SK-N-SH (cell line): Measurements from ENCODE around the gene KIF6. TPM values are rescaled to one million over a fixed set of nuclear protein-coding genes. Genes with fewer than 3 reads are reported as not detected.

Source experiments
- CTCF ChIA-PET: fragments of 300-600, 350-600 bp; formaldehyde crosslinking; extraction: SDS; loops from one replicate; lab custom pipeline; 2021; lab: Yijun Ruan, JAX
- POLR2A ChIA-PET: fragments of 350-600 bp; sonication (Branson Sonifier 250); formaldehyde crosslinking; extraction: SDS; loops from one replicate; lab custom pipeline; 2020; ENCODE audit warnings: antibody characterized with exemption, inconsistent platforms; lab: Yijun Ruan, JAX
- DNase-seq: peaks from one replicate; pipeline ENCODE4 v3.0.0; 2012
- H2AFZ ChIP-seq: fragments of 200-600 bp; sonication (generic); 2 replicates; pipeline ENCODE4 v1.8.1; 2016; ENCODE audit warnings: antibody characterized with exemption, mild to moderate bottlenecking, low read depth
- H3F3A ChIP-seq: fragments of 200-600 bp; sonication (generic); replicated peaks from 2 replicates; pipeline ENCODE3; 2016; ENCODE audit warnings: antibody characterized with exemption, mild to moderate bottlenecking; ENCODE audit not compliant: insufficient read depth
- H3K27ac ChIP-seq, 2 experiments: fragments of 200-500 bp in 1 of 2; fragments of 200-600 bp in 1 of 2; sonication (Bioruptor generic) in 1 of 2; sonication (generic), shearing (Covaris generic) in 1 of 2; 2 replicates each; pipeline versions ENCODE4 v1.5.1 to v1.6.1; 2014 to 2016; ENCODE audit warnings: low read depth in 2 of 2, inconsistent platforms in 1 of 2, low read length in 1 of 2, mild to moderate bottlenecking in 1 of 2, mixed read lengths in 1 of 2
- H3K27me3 ChIP-seq: fragments of 200-600 bp; sonication (generic), shearing (Covaris generic); 2 replicates; pipeline ENCODE4 v1.6.1; 2016; ENCODE audit warnings: mixed run types; ENCODE audit not compliant: insufficient read depth
- H3K36me3 ChIP-seq, 2 experiments: fragments of 200-500 bp in 1 of 2; fragments of 200-600 bp in 1 of 2; sonication (Bioruptor generic) in 1 of 2; sonication (generic) in 1 of 2; replicated peaks in 1 of 2; 2 replicates each; pipeline versions ENCODE3 to v1.5.1; 2014 to 2016; ENCODE audit warnings: low read length in 1 of 2, mild to moderate bottlenecking in 1 of 2; ENCODE audit not compliant: insufficient read depth in 2 of 2, control insufficient read depth in 1 of 2
- H3K4me1 ChIP-seq, 2 experiments: fragments of 200-500 bp in 1 of 2; fragments of 200-600 bp in 1 of 2; sonication (Bioruptor generic) in 1 of 2; sonication (generic), shearing (Covaris generic) in 1 of 2; 2 replicates each; pipeline versions ENCODE4 v1.5.1 to v1.6.1; 2014 to 2016; ENCODE audit warnings: low read depth in 1 of 2, low read length in 1 of 2, mixed run types in 1 of 2; ENCODE audit not compliant: insufficient read depth in 2 of 2, control insufficient read depth in 1 of 2
- H3K4me2 ChIP-seq: fragments of 200-600 bp; sonication (generic), shearing (Covaris generic); 2 replicates; pipeline ENCODE4 v1.6.1; 2017; ENCODE audit warnings: mixed run types
- H3K4me3 ChIP-seq, 2 experiments: fragments of 200-500 bp in 1 of 2; fragments of 200-600 bp in 1 of 2; sonication (Bioruptor generic) in 1 of 2; sonication (generic), shearing (Covaris generic) in 1 of 2; 2 replicates each; pipeline versions ENCODE4 v1.5.1 to v1.8.1; 2014 to 2016; ENCODE audit warnings: low read depth in 2 of 2, inconsistent platforms in 1 of 2, low read length in 1 of 2, mild to moderate bottlenecking in 1 of 2, mixed read lengths in 1 of 2, moderate library complexity in 1 of 2
- H3K79me2 ChIP-seq: fragments of 200-600 bp; sonication (generic); 2 replicates; pipeline ENCODE4 v1.8.1; 2017; ENCODE audit warnings: mild to moderate bottlenecking; ENCODE audit not compliant: insufficient read depth
- H3K9ac ChIP-seq: fragments of 200-600 bp; sonication (generic); 2 replicates; pipeline ENCODE4 v1.6.1; 2017; ENCODE audit warnings: mixed run types
- H3K9me2 ChIP-seq: fragments of 200-600 bp; sonication (generic); 2 replicates; pipeline ENCODE4 v1.6.1; 2017; ENCODE audit warnings: mixed run types
- H3K9me3 ChIP-seq: fragments of 200-600 bp; sonication (generic); 2 replicates; pipeline ENCODE4 v1.6.1; 2017; ENCODE audit warnings: mixed run types, mild to moderate bottlenecking, moderate library complexity
- H4K20me1 ChIP-seq: fragments of 200-600 bp; sonication (generic); 2 replicates; pipeline ENCODE4 v1.6.1; 2017; ENCODE audit warnings: mild to moderate bottlenecking, mixed run types; ENCODE audit not compliant: insufficient read depth
- CHD2 ChIP-seq: fragments of 150-350 bp; IDR thresholded peaks from 2 replicates; pipeline ENCODE4 v1.6.1; 2018; ENCODE audit warnings: low read length; ENCODE audit not compliant: partially characterized antibody
- CTCF ChIP-seq: fragments of 200-600 bp; sonication (generic); IDR thresholded peaks from 2 replicates; pipeline ENCODE4 v1.6.1; 2017; ENCODE audit warnings: antibody characterized with exemption, mild to moderate bottlenecking, moderate library complexity
- ELF1 ChIP-seq: IDR thresholded peaks from 2 replicates; pipeline ENCODE4 v1.4.0; 2012
- EP300 ChIP-seq, 2 experiments: IDR thresholded peaks; 2 replicates each; pipeline versions ENCODE4 v1.4.0 to v1.6.1; 2012; ENCODE audit warnings: borderline replicate concordance in 1 of 2, low read depth in 1 of 2, low read length in 1 of 2
- EZH2phosphoT487 ChIP-seq: fragments of 200-600 bp; sonication (generic); IDR thresholded peaks from 2 replicates; pipeline ENCODE4 v1.6.1; 2017; ENCODE audit warnings: low read depth, mixed run types, mild to moderate bottlenecking, antibody characterized with exemption, moderate library complexity, borderline replicate concordance
- FOSL2 ChIP-seq: IDR thresholded peaks from 2 replicates; pipeline ENCODE4 v1.4.0; 2012; ENCODE audit warnings: low read depth, mild to moderate bottlenecking, moderate library complexity, borderline replicate concordance
- FOXJ3 ChIP-seq: sonication (generic); formaldehyde crosslinking; IDR thresholded peaks from 2 replicates; pipeline ENCODE4 v1.5.1; 2020; ENCODE audit warnings: mild to moderate bottlenecking, missing genetic modification reagents
- JUND ChIP-seq: IDR thresholded peaks from 2 replicates; pipeline ENCODE4 v1.4.0; 2012
- MAX ChIP-seq: IDR thresholded peaks from 2 replicates; pipeline ENCODE4 v1.4.0; 2012; ENCODE audit warnings: low read depth
- PBX3 ChIP-seq: IDR thresholded peaks from 2 replicates; pipeline ENCODE4; 2012
- RAD21 ChIP-seq: IDR thresholded peaks from 2 replicates; pipeline ENCODE4 v1.6.1; 2012; ENCODE audit warnings: mild to moderate bottlenecking, low read length
- RFX5 ChIP-seq: IDR thresholded peaks from 2 replicates; pipeline ENCODE4 v1.6.1; 2012; ENCODE audit warnings: mild to moderate bottlenecking, improper control_type of control experiment, low read length
- SIN3A ChIP-seq: IDR thresholded peaks from 2 replicates; pipeline ENCODE4 v1.6.1; 2012; ENCODE audit warnings: low read depth, mild to moderate bottlenecking, low read length, moderate library complexity, borderline replicate concordance
- SMC3 ChIP-seq: IDR thresholded peaks from 2 replicates; pipeline ENCODE4 v1.6.1; 2012; ENCODE audit warnings: low read depth, low read length, improper control_type of control experiment
- TAF1 ChIP-seq: IDR thresholded peaks from 2 replicates; pipeline ENCODE4 v1.6.1; 2012; ENCODE audit warnings: low read depth, mild to moderate bottlenecking, low read length, moderate library complexity, borderline replicate concordance
- YY1 ChIP-seq: IDR thresholded peaks from 2 replicates; pipeline ENCODE4 v1.4.0; 2012; ENCODE audit warnings: low read depth, mild to moderate bottlenecking
- ZBTB33 ChIP-seq: IDR thresholded peaks from 2 replicates; pipeline ENCODE4 v1.4.0; 2012; ENCODE audit warnings: low read depth, borderline replicate concordance
- WGBS: methylation state at CpG from one replicate; pipeline ENCODE4 v1.1.6; 2017; ENCODE audit warnings: low lambda C conversion rate; 5-methylcytosine and 5-hydroxymethylcytosine counted together
- polyA plus RNA-seq, 3 experiments: library from polyadenylated mRNA; depleted of rRNA; stranded (reverse); fragments of >200 nt; gene quantifications; 2 replicates each; pipeline ENCODE4 v1.2.3, GENCODE V29; 2012
- TF ChIP-seq, protein P1 (sequence below): fragments of 150-350 bp; IDR thresholded peaks from 2 replicates; pipeline ENCODE4 v1.6.1; 2017; ENCODE audit warnings: antibody characterized with exemption, low read length, low read depth, borderline replicate concordance
- TF ChIP-seq, protein P2 (sequence below): fragments of 150-350 bp; IDR thresholded peaks from 2 replicates; pipeline ENCODE4 v1.6.1; 2016; ENCODE audit warnings: mild to moderate bottlenecking, low read depth, low read length
- TF ChIP-seq, protein P3 (sequence below): IDR thresholded peaks from 2 replicates; pipeline ENCODE4 v1.4.0; 2012; ENCODE audit warnings: low read depth, borderline replicate concordance

The KIF6 gene
- polyA plus RNA-seq, 1 of the 3 experiments (the other 2 are of a cell fraction): 0.13 TPM

- CTCF ChIA-PET: interaction anchor here (0.5 to 1.2 kb wide), 2 partner anchors 128 to 161 kb away, joined by 3 read pairs; no protein-coding TSS in a partner anchor
Measured at GRCh38 chr6:39524007-39524406, 201.2 kb downstream of the KIF6 start.

More at GRCh38 chr6:39524007-39524406, 201.2 kb downstream of the KIF6 start:
- H3K79me2 ChIP-seq: no peaks in the 10 kb centered on the region
- no peaks in the 10 kb centered on the region for H3F3A ChIP-seq
- no peak for DNase-seq
- TF ChIP-seq ELF1 (no peak), ZBTB33 (no peak), SMC3 (no peak), EZH2phosphoT487 (no peak), JUND (no peak), SIN3A (no peak), MAX (no peak), CHD2 (no peak), EP300 (IDR thresholded peaks at IDR 0.05; ENCODE audit: borderline replicate concordance in 1 of 2, low read depth in 1 of 2, low read length in 1 of 2) (no peak), FOSL2 (no peak), CTCF (no peak), FOXJ3 (CRISPR knock-in tag) (no peak), TAF1 (no peak), RFX5 (no peak), PBX3 (no peak), YY1 (no peak), RAD21 (no peak)
- TF ChIP-seq, protein P1, sequence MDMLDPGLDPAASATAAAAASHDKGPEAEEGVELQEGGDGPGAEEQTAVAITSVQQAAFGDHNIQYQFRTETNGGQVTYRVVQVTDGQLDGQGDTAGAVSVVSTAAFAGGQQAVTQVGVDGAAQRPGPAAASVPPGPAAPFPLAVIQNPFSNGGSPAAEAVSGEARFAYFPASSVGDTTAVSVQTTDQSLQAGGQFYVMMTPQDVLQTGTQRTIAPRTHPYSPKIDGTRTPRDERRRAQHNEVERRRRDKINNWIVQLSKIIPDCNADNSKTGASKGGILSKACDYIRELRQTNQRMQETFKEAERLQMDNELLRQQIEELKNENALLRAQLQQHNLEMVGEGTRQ: no peak
- TF ChIP-seq, protein P2, sequence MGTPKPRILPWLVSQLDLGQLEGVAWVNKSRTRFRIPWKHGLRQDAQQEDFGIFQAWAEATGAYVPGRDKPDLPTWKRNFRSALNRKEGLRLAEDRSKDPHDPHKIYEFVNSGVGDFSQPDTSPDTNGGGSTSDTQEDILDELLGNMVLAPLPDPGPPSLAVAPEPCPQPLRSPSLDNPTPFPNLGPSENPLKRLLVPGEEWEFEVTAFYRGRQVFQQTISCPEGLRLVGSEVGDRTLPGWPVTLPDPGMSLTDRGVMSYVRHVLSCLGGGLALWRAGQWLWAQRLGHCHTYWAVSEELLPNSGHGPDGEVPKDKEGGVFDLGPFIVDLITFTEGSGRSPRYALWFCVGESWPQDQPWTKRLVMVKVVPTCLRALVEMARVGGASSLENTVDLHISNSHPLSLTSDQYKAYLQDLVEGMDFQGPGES: no peak
- TF ChIP-seq, protein P3, sequence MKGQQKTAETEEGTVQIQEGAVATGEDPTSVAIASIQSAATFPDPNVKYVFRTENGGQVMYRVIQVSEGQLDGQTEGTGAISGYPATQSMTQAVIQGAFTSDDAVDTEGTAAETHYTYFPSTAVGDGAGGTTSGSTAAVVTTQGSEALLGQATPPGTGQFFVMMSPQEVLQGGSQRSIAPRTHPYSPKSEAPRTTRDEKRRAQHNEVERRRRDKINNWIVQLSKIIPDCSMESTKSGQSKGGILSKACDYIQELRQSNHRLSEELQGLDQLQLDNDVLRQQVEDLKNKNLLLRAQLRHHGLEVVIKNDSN: no peak
- no peak overlapping the region for H3K9ac ChIP-seq
- POLR2A ChIA-PET: no interaction called here
- no peak overlapping the region for H2AFZ ChIP-seq
- H4K20me1 ChIP-seq: no peaks in the 10 kb centered on the region
- no peaks in the 10 kb centered on the region for H3K36me3 ChIP-seq
- H3K4me1 ChIP-seq: no peaks in the 10 kb centered on the region
- no peak overlapping the region for H3K4me2 ChIP-seq
- H3K9me2 ChIP-seq: no peaks in the 10 kb centered on the region
- H3K27me3 ChIP-seq: no peaks in the 10 kb centered on the region
- no peak overlapping the region for H3K27ac ChIP-seq
- H3K9me3 ChIP-seq: no peaks in the 10 kb centered on the region
- no peak overlapping the region for H3K4me3 ChIP-seq
- 28% methylated on average over 2 of the region's 2 CpGs for WGBS
